GM21786 (cell line): ENCODE data around the gene HOMEZ.
"Not testable (repeated sequence)": the region's sequence is repeated elsewhere in the genome, so short reads cannot be mapped to it uniquely, and the experiment has no call there.

Experiments
- ATAC-seq: cut with Tn5 transposase; IDR thresholded peaks from one replicate; pipeline ENCODE4 v1.9.1; 2021; ENCODE audit not compliant: unreplicated experiment

Gene HOMEZ

GRCh38 chr14:23285530-23286019 lies 357 bp downstream of the HOMEZ start:
- peak; percentile 13 for ATAC-seq

DNA sequence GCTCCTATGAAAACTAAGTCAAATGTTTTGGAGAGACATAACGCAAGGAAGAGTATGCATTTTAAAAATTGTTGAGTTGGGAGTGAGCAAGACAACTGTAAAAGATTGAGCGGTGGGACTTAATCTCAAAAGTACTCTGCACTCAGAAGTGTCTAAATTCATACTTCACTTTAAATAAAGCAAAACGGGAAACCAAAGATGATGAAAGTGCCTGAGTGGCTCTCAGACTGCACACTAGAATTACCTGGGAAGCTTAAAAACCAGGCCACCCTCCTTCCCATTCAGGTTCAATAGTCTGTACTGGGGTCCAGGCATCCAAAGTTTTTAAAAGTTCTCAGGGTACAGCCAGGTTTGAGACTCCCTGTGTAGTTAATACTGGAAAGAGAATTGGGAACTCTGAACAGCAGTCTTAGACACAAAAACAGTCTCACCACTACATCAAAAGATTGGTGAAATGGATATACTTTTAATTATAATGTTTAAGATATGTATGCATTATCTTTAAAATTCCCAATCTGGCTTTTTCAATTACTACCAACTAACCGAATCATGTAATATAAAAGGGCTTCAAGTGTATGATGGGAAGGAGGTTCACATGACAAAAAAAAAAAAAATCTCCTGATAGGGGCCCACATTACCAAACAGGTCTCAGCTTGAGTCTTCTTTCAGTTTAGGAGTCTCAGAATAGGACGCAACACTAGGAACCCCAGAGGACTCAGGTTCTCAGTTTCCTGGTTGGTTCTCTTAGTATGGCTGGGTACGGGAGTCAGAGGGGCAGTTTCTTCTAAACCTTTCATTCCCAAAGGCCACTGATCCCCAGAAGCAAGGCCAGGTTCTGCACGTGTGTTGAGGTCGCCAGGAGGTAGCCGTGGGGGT lies 1.0 kb downstream of the HOMEZ start:
- ATAC-seq = no peak

GRCh38 chr14:23281247-23281646 lies 4.7 kb downstream of the HOMEZ start:
- no peak for ATAC-seq

GRCh38 chr14:23277928-23278327 lies 8.0 kb downstream of the HOMEZ start:
- not testable (repeated sequence) for ATAC-seq

DNA sequence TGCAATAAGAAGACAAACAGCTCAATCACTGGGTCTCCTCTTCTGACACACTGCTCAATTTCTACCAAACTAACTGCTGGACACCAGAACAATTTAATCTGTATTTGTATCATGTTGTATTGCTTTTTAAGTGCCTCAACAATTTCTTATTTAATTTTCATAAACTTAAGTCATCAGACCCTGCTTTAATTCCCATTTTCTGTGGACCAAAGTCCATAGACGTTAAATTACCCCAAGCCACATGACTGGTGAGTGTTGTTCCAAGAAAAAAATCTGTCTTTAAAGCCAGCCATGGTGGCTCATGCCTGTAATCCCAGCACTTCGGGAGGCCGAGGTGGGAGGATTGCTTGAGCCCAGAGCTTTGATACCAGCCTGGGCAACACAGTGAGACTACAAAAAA lies 8.7 kb downstream of the HOMEZ start:
- no peak for ATAC-seq

DNA sequence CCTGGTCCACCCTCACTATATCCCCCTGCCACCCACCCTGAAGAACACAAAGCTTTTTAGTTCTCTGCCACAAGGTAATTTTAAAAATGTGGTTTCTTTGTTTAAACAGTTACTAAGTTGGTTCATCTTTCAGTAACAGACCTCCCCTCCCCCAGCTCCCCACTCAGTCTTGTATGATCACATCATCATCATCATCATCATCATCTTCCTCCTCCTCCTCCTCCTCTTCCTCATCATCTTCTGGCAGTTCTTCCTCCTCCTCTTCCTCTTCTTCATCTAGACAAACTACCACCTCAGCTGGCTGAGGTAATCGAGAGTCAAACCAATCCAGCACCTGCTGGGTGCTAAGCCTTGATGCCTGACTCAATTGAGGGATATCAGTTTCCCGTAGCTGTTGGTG lies 10.5 kb downstream of the HOMEZ start:
- ATAC-seq = no peak

DNA sequence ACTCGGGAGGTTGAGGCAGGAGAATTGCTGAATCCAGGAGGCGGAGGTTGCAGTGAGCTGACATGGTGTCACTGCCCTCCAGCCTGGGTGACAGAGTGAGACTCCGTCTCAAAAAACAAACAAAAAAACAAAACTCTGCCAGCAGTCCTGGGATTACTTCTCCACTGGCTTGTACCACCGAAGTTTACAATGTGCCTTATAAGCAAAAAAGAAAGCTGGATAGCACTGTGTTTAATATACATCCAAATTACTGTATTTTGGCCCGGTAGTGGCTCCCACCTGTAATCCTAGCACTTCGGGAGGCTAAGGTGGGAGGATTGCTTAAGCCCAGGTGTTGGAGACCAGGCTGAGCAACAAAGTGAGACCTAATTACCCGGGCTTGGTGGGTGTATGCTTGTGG lies 16.7 kb downstream of the HOMEZ start:
- no peak for ATAC-seq

DNA sequence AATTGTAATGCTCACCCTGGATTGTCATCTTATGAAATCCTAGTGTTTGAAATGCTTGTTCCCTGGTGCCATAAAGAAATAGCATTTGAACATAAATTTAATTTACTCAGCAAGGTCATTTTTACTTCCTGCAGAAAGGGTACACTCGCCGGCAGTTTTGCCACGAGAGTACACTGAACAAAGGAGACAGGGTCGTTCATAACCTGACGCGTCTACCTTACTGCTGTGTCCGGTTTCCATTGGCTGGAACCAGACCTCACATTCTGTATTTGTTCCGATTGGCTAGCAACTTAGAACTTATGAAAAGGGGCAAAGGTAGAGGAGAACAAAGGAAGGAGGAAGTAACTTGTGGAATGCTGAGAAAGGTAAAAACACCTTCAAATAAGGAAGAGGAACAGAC lies 25.1 kb downstream of the HOMEZ start:
- not testable (repeated sequence) for ATAC-seq

GRCh38 chr14:23259426-23259825 lies 26.5 kb downstream of the HOMEZ start:
- ATAC-seq = no peak

GRCh38 chr14:23258256-23258655 lies 27.7 kb downstream of the HOMEZ start:
- ATAC-seq = no peak

DNA sequence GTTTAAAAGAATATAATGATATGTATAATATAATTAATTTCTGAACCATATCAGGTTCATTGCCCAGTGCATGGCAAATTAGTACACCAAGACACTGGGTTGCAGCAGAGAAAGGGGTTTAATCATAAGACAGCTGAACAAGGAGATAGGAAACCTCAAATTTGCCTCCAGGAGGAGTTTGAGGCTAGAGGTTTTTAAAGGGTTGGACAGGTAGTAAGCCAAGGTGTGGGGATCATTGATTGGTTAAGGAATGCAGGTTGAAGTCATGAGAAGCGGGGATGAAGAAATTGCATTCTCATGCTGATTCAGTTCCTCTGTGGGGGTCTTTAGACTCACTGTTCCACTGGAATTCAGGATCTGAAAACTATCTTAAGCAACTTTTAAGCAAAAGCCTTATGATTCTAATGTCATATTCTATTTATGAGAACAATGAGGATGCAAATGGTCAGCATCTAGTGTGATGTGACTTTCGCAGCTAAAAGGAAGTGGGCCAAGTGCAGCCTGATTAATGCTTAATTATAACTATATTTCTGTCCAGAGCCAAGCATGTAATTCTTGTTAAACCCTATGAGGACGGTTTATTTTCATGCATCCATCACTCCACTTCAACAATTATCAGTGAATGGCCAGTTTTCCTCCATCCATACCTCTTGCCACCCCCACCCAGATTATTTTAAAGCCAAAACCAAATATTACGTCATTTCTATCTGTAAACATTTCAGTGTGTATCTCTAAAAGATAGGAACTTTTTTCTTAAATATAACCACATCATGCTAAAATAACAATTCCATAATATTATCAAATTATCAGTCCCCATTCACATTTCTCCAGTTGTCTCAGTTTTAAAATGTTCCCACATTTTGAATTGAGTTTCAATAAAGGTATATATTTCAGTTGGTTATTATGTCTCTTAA lies 33.3 kb downstream of the HOMEZ start:
- ATAC-seq = no peak

DNA sequence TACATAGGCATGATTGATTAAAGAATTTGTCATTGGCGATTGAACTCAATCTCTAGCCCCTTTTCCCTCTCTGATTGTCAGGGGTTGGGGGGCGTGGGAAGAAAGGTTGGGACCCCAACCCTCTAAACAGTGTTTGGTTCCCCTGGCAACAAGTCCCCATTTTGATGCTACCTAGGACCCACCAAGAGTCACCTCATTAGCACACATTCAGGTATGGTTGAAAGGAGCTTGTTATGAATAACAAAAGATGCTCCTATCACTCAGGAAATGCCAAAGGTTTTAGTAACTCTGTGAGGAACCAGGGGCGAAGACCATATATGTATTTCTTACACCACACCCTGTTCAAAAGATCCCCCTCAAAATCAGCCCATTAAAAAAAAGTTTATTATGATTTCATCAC lies 33.9 kb downstream of the HOMEZ start:
- no peak for ATAC-seq

GRCh38 chr14:23249824-23250223 lies 36.1 kb downstream of the HOMEZ start:
- no peak for ATAC-seq

DNA sequence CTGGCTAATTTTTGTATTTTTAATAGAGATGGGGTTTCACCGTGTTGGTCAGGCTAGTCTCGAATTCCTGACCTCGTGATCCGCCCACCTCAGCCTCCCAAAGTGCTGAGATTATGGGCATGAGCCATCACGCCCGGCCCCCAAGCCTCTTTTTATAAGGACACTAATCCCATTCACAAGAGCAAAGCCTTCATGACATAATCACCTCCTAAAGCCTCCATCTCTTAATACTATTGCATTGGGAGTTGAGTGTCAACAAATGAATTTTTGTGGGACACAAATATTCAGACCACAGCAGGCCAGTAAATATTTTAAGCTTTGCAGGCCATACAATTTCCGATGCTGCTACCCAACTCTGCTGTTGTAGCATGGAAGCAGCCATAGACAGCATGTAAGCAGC lies 37.3 kb downstream of the HOMEZ start:
- ATAC-seq = no peak

GRCh38 chr14:23245282-23245681 lies 40.6 kb downstream of the HOMEZ start:
- no peak for ATAC-seq

DNA sequence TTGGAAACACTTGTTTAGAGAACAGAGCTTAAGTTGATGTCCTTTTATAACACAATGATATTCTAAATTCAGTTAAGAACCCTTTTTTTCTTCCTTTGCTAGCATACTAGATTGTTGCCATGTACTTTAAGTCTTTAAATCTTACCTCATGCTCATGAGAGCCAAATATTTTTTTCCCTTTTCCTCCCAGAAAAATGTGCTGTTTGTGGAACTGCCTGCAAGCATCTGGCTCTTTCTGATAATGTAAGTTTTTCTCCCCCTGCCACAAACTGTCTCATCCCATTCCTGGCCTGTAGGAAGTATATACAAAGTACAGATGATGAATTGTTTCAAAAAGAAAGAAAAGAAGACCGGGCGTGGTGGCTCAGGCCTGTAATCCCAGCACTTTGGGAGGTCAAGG lies 42.9 kb downstream of the HOMEZ start:
- ATAC-seq = no peak

DNA sequence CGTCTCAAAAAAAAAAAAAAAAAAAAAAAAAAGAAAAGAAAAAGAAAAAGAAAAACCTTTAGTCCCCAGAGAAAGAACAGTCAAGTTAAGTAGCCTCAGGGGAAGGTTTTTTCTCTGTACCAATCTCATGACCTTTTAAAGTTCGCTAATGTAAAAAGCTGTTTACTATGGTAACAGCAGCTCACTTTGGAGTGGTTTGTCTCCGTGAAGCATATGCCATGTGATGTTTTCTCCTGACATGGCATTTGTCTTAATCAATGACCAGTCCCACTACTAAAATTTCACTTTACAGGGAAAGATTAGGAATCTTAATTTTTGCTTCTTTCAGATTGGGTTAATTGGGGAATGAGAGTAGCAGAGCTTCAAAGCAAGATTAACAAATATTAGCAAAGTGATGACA lies 43.9 kb downstream of the HOMEZ start:
- no peak for ATAC-seq

GRCh38 chr14:23241061-23241715 lies 44.7 kb downstream of the HOMEZ start:
- not testable (repeated sequence) for ATAC-seq

- ATAC-seq = no peak
Measured at GRCh38 chr14:23240661-23241060, 45.3 kb downstream of the HOMEZ start.

DNA sequence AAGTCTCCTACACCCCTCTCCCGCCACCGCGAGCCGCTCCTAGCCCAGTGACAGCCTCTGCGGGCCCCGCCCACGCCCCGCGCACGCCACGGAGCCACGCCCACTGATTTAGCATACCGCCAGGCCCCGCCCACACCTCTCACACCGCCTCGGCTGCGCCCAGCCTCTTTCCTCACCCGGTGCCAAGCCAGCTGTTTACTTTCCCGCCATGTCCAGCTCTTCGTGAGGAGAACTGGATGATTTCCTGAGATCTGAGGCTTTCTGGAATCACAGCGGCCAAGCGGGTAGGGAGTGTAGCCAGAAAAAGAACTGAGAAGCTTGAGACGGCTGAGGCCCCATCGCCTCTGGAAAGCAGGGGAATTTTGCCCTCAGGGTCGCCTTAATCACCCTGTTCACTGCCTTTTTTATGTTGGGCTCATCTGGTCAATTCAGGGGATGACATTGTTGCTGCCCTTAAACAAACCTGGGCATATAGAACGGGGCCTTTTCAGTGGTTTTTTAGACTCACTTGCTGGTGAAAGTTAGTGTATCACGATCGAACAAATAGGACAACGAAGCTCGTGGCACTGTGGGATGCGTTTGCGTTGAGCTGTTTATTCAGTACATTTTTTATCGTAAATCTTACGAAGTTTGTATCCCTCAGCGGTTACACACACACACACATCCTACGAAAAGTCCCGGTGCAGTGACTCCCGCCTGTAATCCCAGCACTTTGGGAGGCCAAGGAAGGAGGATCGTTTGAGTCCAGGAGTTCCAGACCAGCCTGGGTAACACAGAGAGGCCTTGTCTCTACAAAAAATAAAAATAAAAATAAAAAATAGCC lies 47.9 kb downstream of the HOMEZ start, which contains the start of gene RNF212B:
Gene RNF212B, plus strand, starts transcription at position 165 of the 823 bp plus-strand sequence. CDS start 2,410 bp downstream, outside the sequence.
- no peak for ATAC-seq
